Calu3 (cell line): ENCODE measurements around the gene SLC44A1. TPM values are rescaled to one million over a fixed set of nuclear protein-coding genes. Genes with fewer than 3 reads are reported as not detected.

Source experiments
- BruUV-seq: library from RNA; stranded (reverse); fragments of 400-500 nt; replicated peaks from 2 replicates; lab custom pipeline; 2021; lab: Mats Ljungman, UMichigan
- CTCF ChIA-PET: fragments of 300-600 bp; sonication (Branson Sonifier 250); formaldehyde crosslinking; loops from one replicate; lab custom pipeline; 2022; ENCODE audit warnings: antibody characterized with exemption; lab: Charles Lee
- DNase-seq: peaks from one replicate; pipeline ENCODE4 v3.0.0; 2022
- H3K27ac Mint-ChIP-seq: one replicate; pipeline ENCODE4 v1.8.0; 2022; ENCODE audit warnings: mixed read lengths; ENCODE audit not compliant: unreplicated experiment
- H3K27me3 Mint-ChIP-seq: one replicate; pipeline ENCODE4 v1.8.0; 2022; ENCODE audit warnings: mixed read lengths; ENCODE audit not compliant: unreplicated experiment
- H3K36me3 Mint-ChIP-seq: one replicate; pipeline ENCODE4 v1.8.0; 2022; ENCODE audit warnings: mild to moderate bottlenecking, moderate library complexity, mixed read lengths; ENCODE audit not compliant: insufficient read depth, unreplicated experiment
- H3K4me1 Mint-ChIP-seq: one replicate; pipeline ENCODE4 v1.8.0; 2022; ENCODE audit warnings: mild to moderate bottlenecking, low read depth, mixed read lengths; ENCODE audit not compliant: unreplicated experiment
- H3K4me3 Mint-ChIP-seq: one replicate; pipeline ENCODE4 v1.8.0; 2022; ENCODE audit warnings: mild to moderate bottlenecking, low read depth, moderate library complexity, mixed read lengths; ENCODE audit not compliant: unreplicated experiment
- H3K9me3 Mint-ChIP-seq: one replicate; pipeline ENCODE4 v1.8.0; 2022; ENCODE audit warnings: low read depth, mixed read lengths; ENCODE audit not compliant: unreplicated experiment
- intact Hi-C: fragments of 100-400 bp; cut with micrococcal nuclease; formaldehyde crosslinking; loops from one replicate; pipeline ENCODE4 v1.10.0; 2022; ENCODE audit not compliant: unreplicated experiment
- total RNA-seq: library from RNA; stranded (reverse); gene quantifications from 2 replicates; pipeline ENCODE4 v1.2.3, GENCODE V29; 2022
- TF ChIP-seq, protein P1 (sequence below): fragments of 200-600 bp; IDR thresholded peaks from one replicate; pipeline ENCODE4 v1.8.0; 2022; ENCODE audit warnings: antibody characterized with exemption; ENCODE audit not compliant: unreplicated experiment

The SLC44A1 gene
- total RNA-seq, 1 experiment from 2014 or later, result 41.2 TPM

DNA sequence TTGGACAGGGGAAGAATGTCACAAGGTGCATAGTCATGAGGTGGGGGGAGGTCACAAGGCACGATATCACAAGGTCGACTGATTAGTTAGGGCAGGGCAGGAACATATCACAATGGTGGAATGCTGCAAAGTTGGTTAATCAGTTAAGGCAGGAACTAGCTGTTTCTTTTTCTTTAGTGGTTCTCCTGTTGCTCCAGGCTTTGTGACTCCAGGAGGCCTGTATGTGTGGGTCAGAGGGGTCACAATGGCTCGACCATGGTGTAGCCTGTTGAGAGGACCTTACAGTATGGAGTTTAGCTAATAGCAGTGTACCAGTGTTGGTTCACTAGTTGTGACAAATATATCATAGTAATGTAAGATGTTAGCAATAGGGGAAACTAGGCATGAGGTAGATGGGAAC, 191.0 kb downstream of the SLC44A1 start:
- Mint-ChIP-seq H3K27me3 (no peaks in the 10 kb centered on the region), H3K4me3 (no peak overlapping the region), H3K27ac (no peak overlapping the region), H3K9me3 (peaks cover 3% of the 10 kb centered on the region), H3K4me1 (no peaks in the 10 kb centered on the region), H3K36me3 (peaks cover 6% of the 10 kb centered on the region)
- intact Hi-C loops, result no loop called here
- no TSS peak for BruUV-seq
- TF ChIP-seq, protein P1, sequence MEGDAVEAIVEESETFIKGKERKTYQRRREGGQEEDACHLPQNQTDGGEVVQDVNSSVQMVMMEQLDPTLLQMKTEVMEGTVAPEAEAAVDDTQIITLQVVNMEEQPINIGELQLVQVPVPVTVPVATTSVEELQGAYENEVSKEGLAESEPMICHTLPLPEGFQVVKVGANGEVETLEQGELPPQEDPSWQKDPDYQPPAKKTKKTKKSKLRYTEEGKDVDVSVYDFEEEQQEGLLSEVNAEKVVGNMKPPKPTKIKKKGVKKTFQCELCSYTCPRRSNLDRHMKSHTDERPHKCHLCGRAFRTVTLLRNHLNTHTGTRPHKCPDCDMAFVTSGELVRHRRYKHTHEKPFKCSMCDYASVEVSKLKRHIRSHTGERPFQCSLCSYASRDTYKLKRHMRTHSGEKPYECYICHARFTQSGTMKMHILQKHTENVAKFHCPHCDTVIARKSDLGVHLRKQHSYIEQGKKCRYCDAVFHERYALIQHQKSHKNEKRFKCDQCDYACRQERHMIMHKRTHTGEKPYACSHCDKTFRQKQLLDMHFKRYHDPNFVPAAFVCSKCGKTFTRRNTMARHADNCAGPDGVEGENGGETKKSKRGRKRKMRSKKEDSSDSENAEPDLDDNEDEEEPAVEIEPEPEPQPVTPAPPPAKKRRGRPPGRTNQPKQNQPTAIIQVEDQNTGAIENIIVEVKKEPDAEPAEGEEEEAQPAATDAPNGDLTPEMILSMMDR, result no peak
- no peak for DNase-seq
- CTCF ChIA-PET, result no interaction called here

GRCh38 chr9:105436783-105437182, 192.3 kb downstream of the SLC44A1 start:
- no peaks in the 10 kb centered on the region for H3K27me3 Mint-ChIP-seq
- H3K27ac Mint-ChIP-seq, result no peak overlapping the region
- no TSS peak for BruUV-seq
- H3K4me3 Mint-ChIP-seq, result no peak overlapping the region
- CTCF ChIA-PET, result no interaction called here
- intact Hi-C loops, result no loop called here
- no peaks in the 10 kb centered on the region for H3K4me1 Mint-ChIP-seq
- TF ChIP-seq, protein P1, result no peak
- DNase-seq, result no peak
- peaks cover 3% of the 10 kb centered on the region for H3K9me3 Mint-ChIP-seq
- H3K36me3 Mint-ChIP-seq, result peaks cover 6% of the 10 kb centered on the region

GRCh38 chr9:105437704-105438103, 193.3 kb downstream of the SLC44A1 start:
- TF ChIP-seq, protein P1, result no peak
- Mint-ChIP-seq H3K27me3 (no peaks in the 10 kb centered on the region), H3K27ac (no peak overlapping the region), H3K9me3 (peaks cover 3% of the 10 kb centered on the region), H3K36me3 (peaks cover 6% of the 10 kb centered on the region), H3K4me3 (no peak overlapping the region), H3K4me1 (no peaks in the 10 kb centered on the region)
- DNase-seq, result no peak
- intact Hi-C loops, result no loop called here
- BruUV-seq, result no TSS peak
- CTCF ChIA-PET, result no interaction called here

DNA sequence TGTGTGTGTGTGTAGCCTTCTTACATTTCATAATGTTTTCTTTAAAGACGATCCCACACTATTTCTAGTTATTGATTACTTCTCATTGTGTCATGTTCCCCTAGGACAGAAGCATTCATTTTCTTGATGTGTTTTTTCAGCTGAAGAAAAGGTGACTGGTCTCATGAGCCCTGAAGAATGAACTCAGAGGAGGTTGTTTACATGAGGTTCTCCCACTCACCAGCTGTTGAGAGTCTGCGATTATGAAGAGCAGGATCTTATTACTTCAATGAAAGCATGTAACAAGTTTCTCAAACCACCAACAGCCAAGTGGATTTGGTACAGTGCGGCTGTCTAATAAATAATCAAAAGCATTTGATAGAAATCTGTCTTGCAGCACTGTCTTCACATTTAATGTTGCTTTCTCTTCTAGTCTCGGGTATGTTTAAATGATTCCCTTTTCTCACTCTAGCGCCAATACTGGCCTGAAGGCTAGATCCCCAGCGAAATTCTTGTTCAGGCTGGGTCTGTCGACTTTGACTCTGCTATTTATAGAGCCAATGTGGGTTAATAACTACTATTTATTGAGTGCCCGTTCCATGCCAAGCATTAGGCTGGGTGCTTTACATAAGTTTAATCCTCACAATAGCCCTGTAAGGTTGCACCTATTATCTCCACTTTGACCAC, 193.8 kb downstream of the SLC44A1 start:
- CTCF ChIA-PET, result no interaction called here
- peaks cover 3% of the 10 kb centered on the region for H3K9me3 Mint-ChIP-seq
- intact Hi-C loops, result no loop called here
- H3K27ac Mint-ChIP-seq, result no peak overlapping the region
- TF ChIP-seq, protein P1, result no peak
- no peaks in the 10 kb centered on the region for H3K4me1 Mint-ChIP-seq
- no TSS peak for BruUV-seq
- no peak overlapping the region for H3K4me3 Mint-ChIP-seq
- no peaks in the 10 kb centered on the region for H3K27me3 Mint-ChIP-seq
- peaks cover 6% of the 10 kb centered on the region for H3K36me3 Mint-ChIP-seq
- no peak for DNase-seq
